GM18517 (cell line): ENCODE results near the gene TWNK.
A peak's percentile ranks its signal among the peaks of the same experiment; 100 is the strongest.

Experiments
- ATAC-seq: cut with Tn5 transposase; IDR thresholded peaks from one replicate; pipeline ENCODE4 v1.9.1; 2021; ENCODE audit warnings: mild to moderate bottlenecking, moderate library complexity; ENCODE audit not compliant: unreplicated experiment

The TWNK gene

DNA sequence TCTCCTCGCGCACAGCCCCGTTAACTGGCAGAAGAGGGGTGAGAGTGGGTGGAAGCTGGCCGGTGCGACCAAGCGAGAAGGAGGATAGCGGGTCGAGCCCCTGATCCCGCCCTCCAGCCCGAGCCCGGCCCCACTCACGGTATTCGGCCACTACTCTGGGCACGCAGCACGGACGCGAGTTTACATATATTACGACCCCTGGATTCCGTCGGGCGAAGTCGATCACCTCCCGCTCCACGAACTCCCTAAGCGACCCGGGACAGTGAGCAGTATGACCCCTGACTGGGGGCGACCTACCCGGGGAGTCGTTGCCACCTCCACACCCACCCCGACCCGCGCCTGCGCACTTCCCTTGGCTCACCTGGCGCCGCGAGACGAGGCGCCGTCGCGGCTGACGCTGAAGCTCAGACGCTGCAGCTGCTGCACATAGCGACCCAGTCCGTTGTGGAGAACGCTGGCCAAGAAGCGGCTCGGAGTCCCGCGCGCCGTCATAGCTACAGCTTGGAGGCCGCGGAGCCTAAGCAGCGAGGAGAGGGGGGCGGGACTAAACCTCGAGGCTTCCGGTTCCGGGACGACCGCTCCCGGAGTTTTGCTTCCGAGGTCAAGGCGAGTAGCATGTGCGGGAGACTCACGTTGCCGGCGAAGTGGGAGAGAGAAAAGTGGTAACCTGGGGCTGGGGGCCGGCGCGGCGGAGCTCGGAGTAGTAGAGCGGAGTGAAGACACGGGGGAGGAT lies at the start of gene TWNK, which contains the start of gene MRPL43:
TSS of gene TWNK (plus strand) at position 592 of the 733 bp plus-strand sequence. CDS start 668 bp downstream, outside the sequence.
TSS of gene MRPL43 (minus strand) at position 546 of the 733 bp plus-strand sequence. CDS start at position 492, 54 bp downstream.
- ATAC-seq, result peak; percentile 69

- ATAC-seq, result no peak
These were observed 47.5 kb upstream of the TWNK start for GRCh38 chr10:100939763-100940344.

DNA sequence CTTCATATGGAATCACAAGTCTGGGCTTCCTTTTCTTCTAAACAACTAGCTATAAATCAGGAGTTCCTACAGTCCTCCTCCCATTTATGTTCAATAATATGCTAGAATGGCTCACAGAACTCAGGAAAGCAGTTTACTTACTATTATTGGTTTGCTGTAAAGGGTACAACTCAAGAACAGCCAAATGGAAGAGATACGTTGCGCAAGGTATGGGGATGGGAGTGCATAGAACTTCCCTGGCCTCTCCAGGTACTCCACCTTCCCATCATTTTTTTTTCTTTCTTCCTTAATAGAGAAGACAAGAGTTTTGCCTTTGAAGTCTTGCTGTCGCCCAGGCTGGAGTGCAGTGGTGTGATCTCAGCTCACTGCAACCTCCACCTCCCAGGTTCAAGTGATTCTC lies 45.1 kb upstream of the TWNK start:
- ATAC-seq, result no peak

GRCh38 chr10:100943508-100943907 lies 43.8 kb upstream of the TWNK start:
- ATAC-seq, result no peak

DNA sequence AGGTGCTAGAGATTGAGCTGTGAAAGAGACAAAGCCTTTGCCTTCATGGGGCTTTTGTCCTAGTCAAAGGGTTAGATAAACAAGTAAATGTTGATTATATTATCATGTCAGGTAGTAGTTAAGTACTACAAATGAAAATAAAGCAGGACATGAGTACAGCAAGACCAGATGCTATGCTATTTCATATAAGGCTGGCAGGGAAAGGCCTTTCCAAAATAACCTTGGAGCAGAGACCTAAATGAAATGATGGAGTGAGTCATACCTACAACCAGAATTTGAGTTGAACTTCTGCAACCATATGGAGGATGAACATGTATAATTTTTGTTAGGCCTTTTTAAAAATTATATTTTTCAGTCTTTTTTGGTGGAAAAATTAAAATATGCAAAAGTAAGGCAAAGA lies 41.6 kb upstream of the TWNK start:
- ATAC-seq, result no peak

- no peak for ATAC-seq
These were observed 38.4 kb upstream of the TWNK start for GRCh38 chr10:100948916-100949315.

DNA sequence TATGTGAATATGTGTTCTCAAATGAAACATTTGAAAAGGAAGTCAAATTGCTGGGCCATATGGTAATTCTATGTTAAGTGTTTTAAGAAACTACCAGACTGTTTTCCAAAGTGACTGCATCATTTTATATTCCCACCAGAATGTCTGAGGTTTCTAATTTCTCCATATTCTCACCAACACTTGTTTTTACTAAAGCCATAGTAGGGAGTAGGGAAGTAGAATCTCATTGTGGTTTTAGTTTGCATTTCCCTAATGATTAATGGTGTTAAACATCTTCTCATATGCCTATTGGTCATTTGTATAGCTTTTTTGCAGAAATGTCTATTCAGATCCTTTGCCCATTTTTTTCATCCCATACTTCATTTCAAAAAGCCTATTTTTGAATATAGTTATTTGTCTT lies 27.1 kb upstream of the TWNK start:
- ATAC-seq, result no peak

GRCh38 chr10:100962351-100963080 lies 24.8 kb upstream of the TWNK start:
- ATAC-seq, result no peak

DNA sequence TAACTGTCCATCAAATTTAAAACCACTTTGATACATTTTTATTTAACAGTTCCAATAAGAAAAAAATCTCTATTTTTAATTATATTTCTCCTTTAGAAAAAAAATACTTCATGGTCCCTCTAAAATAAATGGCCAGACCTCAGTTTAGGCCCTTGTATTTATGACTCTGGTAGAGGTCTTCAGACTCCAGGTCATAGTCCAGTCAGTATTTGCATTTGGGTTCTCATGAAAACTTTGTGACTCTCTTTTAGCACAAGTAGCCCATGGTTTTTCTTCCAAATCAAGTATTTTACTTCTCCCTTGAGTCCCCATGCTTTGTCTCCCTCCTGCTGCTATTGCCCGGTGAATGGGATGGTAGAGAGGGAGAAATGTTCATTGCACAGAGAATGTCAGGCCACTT lies 23.5 kb upstream of the TWNK start:
- no peak for ATAC-seq

DNA sequence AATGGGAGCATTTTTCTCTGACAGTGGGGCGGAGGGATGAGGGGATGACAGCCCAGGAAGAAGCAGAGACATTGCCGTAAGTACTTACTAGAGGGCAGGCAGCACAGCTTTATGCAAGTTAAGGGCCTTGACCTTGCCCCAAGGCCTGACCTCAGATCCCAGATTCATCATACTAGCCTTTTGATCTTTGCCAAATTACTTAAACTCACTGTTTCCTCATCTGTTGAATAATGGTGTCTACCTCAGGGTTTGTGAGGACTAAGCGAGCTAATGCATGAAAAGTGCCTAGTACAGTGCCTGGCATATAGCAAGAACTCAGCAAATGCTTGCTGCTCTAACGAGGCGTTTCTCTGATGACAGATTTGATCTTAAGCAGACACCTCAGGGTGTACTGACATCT lies 21.5 kb upstream of the TWNK start:
- ATAC-seq, result no peak

DNA sequence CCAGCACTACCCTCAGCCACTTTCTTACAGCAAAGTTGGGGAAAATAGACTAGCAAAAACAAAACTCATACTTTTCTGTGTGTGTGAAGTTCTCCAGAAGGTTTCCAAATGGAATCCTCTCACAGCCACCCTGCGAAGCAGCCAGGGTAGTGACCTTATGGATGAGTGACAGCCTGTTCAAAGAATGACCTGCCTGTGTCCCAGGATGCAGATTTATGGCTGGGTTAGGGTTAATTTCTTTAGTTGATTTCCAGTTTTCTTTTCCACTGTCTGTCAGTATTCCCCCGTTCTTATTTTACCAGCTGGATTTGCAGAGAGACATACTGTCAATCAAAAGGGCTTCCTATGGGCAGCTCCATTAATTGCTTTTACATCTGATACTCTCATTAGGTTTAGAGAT lies 20.5 kb upstream of the TWNK start:
- ATAC-seq, result no peak

- no peak for ATAC-seq
These were observed 20.0 kb upstream of the TWNK start for GRCh38 chr10:100967332-100967731.

DNA sequence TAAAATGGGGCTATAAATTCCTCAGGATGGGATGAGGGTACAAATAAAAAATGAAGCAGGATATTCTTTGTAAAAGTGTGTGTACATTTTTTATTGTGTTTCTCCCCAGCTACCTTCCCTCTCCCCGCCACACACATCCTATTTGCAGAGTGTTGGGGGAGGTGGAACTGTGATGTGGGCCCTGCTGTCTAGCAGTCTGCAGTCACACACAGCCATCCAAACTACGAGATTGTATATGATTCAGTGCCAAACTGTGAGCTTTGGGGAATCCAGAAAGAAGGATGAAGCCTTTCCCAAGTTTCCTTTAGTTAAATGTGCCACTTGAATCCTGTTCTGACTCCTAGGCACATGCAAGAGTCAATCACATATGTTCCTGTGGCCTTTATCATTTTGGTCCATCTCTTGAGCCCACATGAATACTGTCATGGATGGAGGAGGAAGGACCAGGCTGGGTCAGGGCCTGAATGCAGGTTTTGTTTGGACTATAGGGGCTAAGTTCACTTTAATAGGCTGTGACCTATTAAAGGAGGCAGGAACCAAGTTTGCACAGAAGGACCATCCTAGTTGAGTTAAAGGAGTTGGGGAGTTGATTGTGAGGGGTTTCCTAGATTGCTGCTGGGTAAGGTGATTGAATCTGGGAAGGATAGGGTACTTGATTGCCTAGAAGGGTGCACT lies 19.1 kb upstream of the TWNK start:
- no peak for ATAC-seq

DNA sequence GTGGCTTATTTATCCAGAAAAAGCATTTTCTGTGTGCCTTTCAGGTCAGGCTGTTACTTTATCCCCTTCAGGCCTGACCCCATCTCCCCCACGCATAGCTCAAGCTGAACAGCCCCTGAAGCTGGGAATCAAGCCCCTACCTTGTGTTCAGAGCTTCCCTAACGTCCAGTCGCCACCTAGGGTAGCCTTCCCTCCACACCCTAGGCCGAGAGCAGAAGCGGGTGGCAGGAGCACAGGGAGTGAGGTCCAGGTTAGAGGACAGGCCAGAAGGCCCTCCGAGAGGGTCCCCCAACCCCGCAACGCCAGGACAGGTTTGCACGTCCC lies 18.5 kb upstream of the TWNK start:
- no peak for ATAC-seq

GRCh38 chr10:100969187-100970075 lies 17.9 kb upstream of the TWNK start, which contains the start of gene SEMA4G:
Gene SEMA4G, plus strand, starts transcription at chr10:100969504. Its CDS starts 3,409 bp downstream, at chr10:100972913.
- ATAC-seq, result no peak

GRCh38 chr10:100970076-100970913 lies 17.0 kb upstream of the TWNK start:
- ATAC-seq, result no peak

DNA sequence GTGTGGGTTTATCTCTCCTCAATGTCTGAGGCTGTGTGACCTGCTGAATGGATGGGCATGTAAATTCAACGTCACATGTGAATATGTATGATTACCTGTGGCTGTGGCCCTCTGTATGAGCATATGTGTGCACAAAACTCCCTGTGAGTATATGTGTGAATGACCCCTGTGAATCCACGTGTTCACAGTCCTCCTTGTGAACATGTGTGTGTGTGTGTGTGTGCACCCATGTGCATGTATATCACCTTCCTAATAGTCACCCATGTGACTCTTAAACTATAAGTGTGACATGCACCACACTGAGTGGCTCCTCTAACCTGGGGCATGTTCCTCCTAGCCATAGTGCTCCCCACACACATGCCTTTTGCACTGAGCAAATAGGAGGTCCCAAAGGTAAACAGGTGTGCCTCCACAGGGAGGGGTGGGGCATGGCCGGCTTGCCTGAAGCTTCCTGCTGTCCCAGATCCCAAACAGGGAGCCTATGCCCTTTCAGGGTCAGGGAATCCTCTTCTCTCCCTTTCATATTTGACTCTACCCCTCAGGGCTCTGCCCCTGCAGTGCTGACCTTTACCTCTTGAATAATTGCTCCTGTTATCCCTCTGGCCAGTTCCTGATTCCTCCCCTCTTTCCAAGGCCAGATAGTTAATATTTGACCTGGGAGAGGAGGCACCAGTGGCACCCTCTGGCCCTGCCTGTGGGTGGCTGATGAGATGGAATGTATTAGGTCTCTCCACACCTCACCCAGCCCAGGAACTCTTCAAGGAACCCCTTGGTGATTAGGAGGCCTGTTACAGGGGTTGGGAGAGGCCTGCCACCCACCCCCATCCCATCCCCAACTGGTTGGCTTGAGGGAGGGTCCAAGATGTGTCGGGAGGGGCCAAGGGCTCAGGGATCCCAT lies 16.2 kb upstream of the TWNK start:
- no peak for ATAC-seq

DNA sequence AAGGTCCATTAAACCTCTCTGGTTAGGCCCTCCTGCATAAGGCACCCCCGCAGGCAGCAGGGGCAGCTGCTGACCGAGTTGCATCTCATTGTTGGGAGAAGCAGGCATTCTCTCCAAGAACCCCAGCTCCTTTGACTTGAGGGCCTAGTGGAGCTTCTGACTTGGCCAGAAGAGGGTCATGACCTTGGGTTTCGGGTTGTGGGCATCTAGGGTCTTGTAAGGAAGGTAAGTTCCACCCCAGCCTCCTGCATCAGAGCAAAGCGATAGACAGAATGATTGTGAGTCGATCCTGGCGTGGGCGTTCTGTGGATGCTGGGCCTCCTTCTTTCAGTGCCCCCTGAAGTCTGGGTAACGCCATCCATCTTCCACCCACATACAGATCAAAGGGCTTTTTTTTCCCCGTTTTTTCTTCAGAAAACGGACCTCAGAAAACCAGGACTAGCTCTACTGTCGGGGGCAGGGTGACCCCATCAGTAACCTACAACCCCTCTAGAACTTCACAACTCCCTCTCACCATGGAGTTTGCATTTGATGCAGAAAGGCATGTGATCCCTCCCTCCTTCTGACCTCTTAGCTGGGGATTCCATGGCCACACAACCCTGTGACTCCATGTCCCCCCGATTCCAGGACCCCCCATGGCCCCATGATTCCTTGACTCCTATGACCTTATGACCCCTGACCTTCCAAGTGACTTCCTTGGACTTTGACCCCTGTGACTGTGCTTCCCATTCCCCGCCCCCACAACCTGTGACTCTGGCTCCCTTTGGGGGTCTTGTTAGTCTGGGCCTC lies 15.0 kb upstream of the TWNK start:
- no peak for ATAC-seq
